GM19397 (cell line): ENCODE data around the gene STARD8.
"Not testable (repeated sequence)": the region's sequence is repeated elsewhere in the genome, so short reads cannot be mapped to it uniquely, and the experiment has no call there.

Experiments
- ATAC-seq: cut with Tn5 transposase; IDR thresholded peaks from one replicate; pipeline ENCODE4 v1.9.1; 2021; ENCODE audit warnings: mild to moderate bottlenecking, moderate library complexity; ENCODE audit not compliant: unreplicated experiment

Gene STARD8

GRCh38 chrX:68717663-68718442 lies 70.4 kb downstream of the STARD8 start:
- no peak for ATAC-seq

- ATAC-seq: no peak
These were observed 71.0 kb downstream of the STARD8 start for GRCh38 chrX:68718443-68718820.

GRCh38 chrX:68719181-68719903 lies 71.9 kb downstream of the STARD8 start:
- ATAC-seq: no peak

- no peak for ATAC-seq
These were observed 72.6 kb downstream of the STARD8 start for GRCh38 chrX:68719904-68720614.

- ATAC-seq: no peak
These were observed 73.4 kb downstream of the STARD8 start for GRCh38 chrX:68720851-68721250.

- ATAC-seq: no peak
These were observed 74.1 kb downstream of the STARD8 start for GRCh38 chrX:68721546-68721945.

GRCh38 chrX:68721991-68722860 lies 74.8 kb downstream of the STARD8 start:
- no peak for ATAC-seq

GRCh38 chrX:68723491-68724155 lies 76.2 kb downstream of the STARD8 start:
- no peak for ATAC-seq

GRCh38 chrX:68724531-68725020 lies 77.1 kb downstream of the STARD8 start:
- ATAC-seq: no peak

GRCh38 chrX:68725756-68726365 lies 78.4 kb downstream of the STARD8 start:
- no peak for ATAC-seq

- no peak for ATAC-seq
These were observed 78.9 kb downstream of the STARD8 start for GRCh38 chrX:68726366-68726765.

- ATAC-seq: no peak
These were observed 80.2 kb downstream of the STARD8 start for GRCh38 chrX:68727696-68728095.

- no peak for ATAC-seq
These were observed 80.7 kb downstream of the STARD8 start for GRCh38 chrX:68728186-68728585.

- ATAC-seq: no peak
These were observed 83.8 kb downstream of the STARD8 start for GRCh38 chrX:68731254-68731653.

- peak; percentile 80 for ATAC-seq
These were observed 85.5 kb downstream of the STARD8 start for GRCh38 chrX:68732906-68733493.

- no peak for ATAC-seq
These were observed 87.8 kb downstream of the STARD8 start for GRCh38 chrX:68735266-68735665.

- not testable (repeated sequence) for ATAC-seq
These were observed 94.4 kb downstream of the STARD8 start for GRCh38 chrX:68741864-68742263.

GRCh38 chrX:68743754-68744153 lies 96.3 kb downstream of the STARD8 start:
- no peak for ATAC-seq

- ATAC-seq: no peak
These were observed 99.5 kb downstream of the STARD8 start for GRCh38 chrX:68746988-68747387.
